HEK293T (cell line): ENCODE results near the gene PEX14.
A peak's percentile ranks its signal among the peaks of the same experiment; 100 is the strongest.

Experiments used
- CTCF ChIA-PET: fragments of 350-600 bp; formaldehyde crosslinking; extraction: SDS; loops from one replicate; lab custom pipeline; 2021; ENCODE audit warnings: antibody characterized with exemption, inconsistent platforms; lab: Yijun Ruan, JAX
- POLR2A ChIA-PET: fragments of 350-600 bp; formaldehyde crosslinking; extraction: SDS; loops from one replicate; lab custom pipeline; 2020; ENCODE audit warnings: antibody characterized with exemption, inconsistent platforms; lab: Yijun Ruan, JAX
- DNase-seq: peaks from one replicate; pipeline ENCODE4 v3.0.0; 2012; ENCODE audit warnings: mixed read lengths; ENCODE audit errors: extremely low spot score
- ARNT ChIP-seq: fragments of 450-650 bp; IDR thresholded peaks from 2 replicates; pipeline ENCODE4 v1.6.1; 2017; ENCODE audit warnings: mild to moderate bottlenecking
- BHLHE40 ChIP-seq: fragments of 450-650 bp; IDR thresholded peaks from 2 replicates; pipeline ENCODE4 v1.6.1; 2016; ENCODE audit warnings: mild to moderate bottlenecking, moderate library complexity, borderline replicate concordance
- CTBP1 ChIP-seq: fragments of 450-650 bp; IDR thresholded peaks from 2 replicates; pipeline ENCODE4 v1.6.1; 2016; ENCODE audit warnings: borderline replicate concordance
- ELF4 ChIP-seq: fragments of 450-650 bp; IDR thresholded peaks from 2 replicates; pipeline ENCODE4 v1.6.1; 2017; ENCODE audit warnings: antibody characterized with exemption
- FOXA1 ChIP-seq: fragments of 450-650 bp; IDR thresholded peaks from 2 replicates; pipeline ENCODE4 v1.6.1; 2016; ENCODE audit warnings: mild to moderate bottlenecking
- FOXK2 ChIP-seq: fragments of 450-650 bp; IDR thresholded peaks from 2 replicates; pipeline ENCODE4 v1.6.1; 2016; ENCODE audit warnings: mild to moderate bottlenecking
- FOXM1 ChIP-seq: fragments of 450-650 bp; IDR thresholded peaks from 2 replicates; pipeline ENCODE4 v1.6.1; 2017; ENCODE audit warnings: mild to moderate bottlenecking, borderline replicate concordance
- HDGF ChIP-seq: fragments of 450-650 bp; IDR thresholded peaks from 2 replicates; pipeline ENCODE4 v1.6.1; 2017; ENCODE audit warnings: antibody characterized with exemption, borderline replicate concordance
- L3MBTL2 ChIP-seq: fragments of 450-650 bp; conservative IDR thresholded peaks from 2 replicates; pipeline ENCODE4 v1.6.1; 2016; ENCODE audit warnings: mild to moderate bottlenecking
- LEF1 ChIP-seq: fragments of 450-650 bp; IDR thresholded peaks from 2 replicates; pipeline ENCODE4 v1.6.1; 2017; ENCODE audit warnings: mild to moderate bottlenecking, borderline replicate concordance
- NFRKB ChIP-seq: fragments of 450-650 bp; IDR thresholded peaks from 2 replicates; pipeline ENCODE4 v1.6.1; 2016; ENCODE audit warnings: mild to moderate bottlenecking, moderate library complexity
- PKNOX1 ChIP-seq: fragments of 450-650 bp; IDR thresholded peaks from 2 replicates; pipeline ENCODE4 v1.6.1; 2016
- SP1 ChIP-seq: fragments of 450-650 bp; IDR thresholded peaks from 2 replicates; pipeline ENCODE4 v1.6.1; 2017
- SUZ12 ChIP-seq: fragments of 450-650 bp; IDR thresholded peaks from 2 replicates; pipeline ENCODE4 v1.6.1; 2016; ENCODE audit warnings: mild to moderate bottlenecking
- TARDBP ChIP-seq: fragments of 450-650 bp; IDR thresholded peaks from 2 replicates; pipeline ENCODE4 v1.6.1; 2016
- ZNF384 ChIP-seq: fragments of 450-650 bp; IDR thresholded peaks from 2 replicates; pipeline ENCODE4 v1.6.1; 2016

The PEX14 gene

GRCh38 chr1:10540277-10541005 lies 65.7 kb downstream of the PEX14 start:
- TF ChIP-seq L3MBTL2: no peak
- ChIA-PET CTCF (interaction anchor here (0.7 kb wide), 2 partner anchors 21 to 65 kb away, joined by 3 to 5 read pairs; no protein-coding TSS in a partner anchor), POLR2A (interaction anchor here (0.7 kb wide), 1 partner anchor 163 kb away, joined by 3 read pairs; no protein-coding TSS in a partner anchor)
- no peak for DNase-seq

GRCh38 chr1:10541286-10541685 lies 66.5 kb downstream of the PEX14 start:
- POLR2A ChIA-PET: no interaction called here

GRCh38 chr1:10544239-10544638 lies 69.5 kb downstream of the PEX14 start:
- no peak for DNase-seq
- ChIA-PET POLR2A (no interaction called here), CTCF (no interaction called here)
- TF ChIP-seq PKNOX1: no peak
- no peak for TF ChIP-seq SP1
- TF ChIP-seq SUZ12: no peak
- TF ChIP-seq HDGF: no peak
- TF ChIP-seq L3MBTL2: no peak
- TF ChIP-seq LEF1: no peak
- TF ChIP-seq FOXK2: no peak
- TF ChIP-seq ELF4: no peak
- no peak for TF ChIP-seq CTBP1

More at GRCh38 chr1:10541286-10541685, 66.5 kb downstream of the PEX14 start:
- CTCF ChIA-PET: no interaction called here
- TF ChIP-seq SUZ12: no peak
- DNase-seq: no peak

- ChIA-PET POLR2A (no interaction called here), CTCF (no interaction called here)
- no peak for TF ChIP-seq ZNF384
- TF ChIP-seq FOXM1: no peak
- no peak for TF ChIP-seq SUZ12
- no peak for TF ChIP-seq ARNT
- no peak for TF ChIP-seq SP1
- TF ChIP-seq NFRKB: no peak
- no peak for TF ChIP-seq LEF1
- no peak for TF ChIP-seq HDGF
- no peak for TF ChIP-seq PKNOX1
- no peak for TF ChIP-seq L3MBTL2
- TF ChIP-seq FOXK2: no peak
- TF ChIP-seq TARDBP: no peak
- no peak for TF ChIP-seq FOXA1
- TF ChIP-seq CTBP1: no peak
- no peak for TF ChIP-seq BHLHE40
Measured at GRCh38 chr1:10546896-10547295, 72.1 kb downstream of the PEX14 start.

GRCh38 chr1:10549904-10550664 lies 75.3 kb downstream of the PEX14 start:
- POLR2A ChIA-PET: no interaction called here
- no peak for TF ChIP-seq SUZ12
- no peak for TF ChIP-seq ARNT
- no peak for TF ChIP-seq BHLHE40

More at GRCh38 chr1:10546896-10547295, 72.1 kb downstream of the PEX14 start:
- no peak for DNase-seq

GRCh38 chr1:10553118-10553517 lies 78.4 kb downstream of the PEX14 start:
- no peak for DNase-seq
- peak; percentile 29; the same call in 1 of the 2 replicates for TF ChIP-seq PKNOX1
- no peak for TF ChIP-seq ARNT
- ChIA-PET CTCF (interaction anchor here (0.6 to 0.7 kb wide), 2 partner anchors 140 to 178 kb away, joined by 3 read pairs; no protein-coding TSS in a partner anchor), POLR2A (interaction anchor here (0.7 kb wide), 1 partner anchor 16 kb away, joined by 3 read pairs; no protein-coding TSS in a partner anchor)

More at GRCh38 chr1:10549904-10550664, 75.3 kb downstream of the PEX14 start:
- no peak for DNase-seq
- CTCF ChIA-PET: no interaction called here
